HL-60 (cell line): ENCODE measurements around the gene GNRHR.
A peak's percentile ranks its signal among the peaks of the same experiment; 100 is the strongest.

Experiments
- DNase-seq, 2 experiments: peaks; one replicate each; pipeline ENCODE4 v3.0.0-alpha.2; 2010 to 2020; ENCODE audit warnings: low read depth in 1 of 2, low spot score in 1 of 2
- H3K27ac ChIP-seq: fragments of 250-450 bp; sonication (Bioruptor Pico); replicated peaks from 2 replicates; pipeline ENCODE4 v1.5.1; 2020; ENCODE audit warnings: mild to moderate bottlenecking, moderate library complexity
- H3K27me3 ChIP-seq: fragments of 250-450 bp; sonication (Bioruptor Pico); 2 replicates; pipeline ENCODE4 v1.5.1; 2021; ENCODE audit warnings: mild to moderate bottlenecking, moderate library complexity; ENCODE audit not compliant: insufficient read depth, poor library complexity, severe bottlenecking
- H3K4me3 ChIP-seq: replicated peaks from 2 replicates; pipeline ENCODE4 v1.5.1; 2011; ENCODE audit warnings: mild to moderate bottlenecking, control low read depth, low read length; ENCODE audit not compliant: insufficient read depth
- GABPA ChIP-seq: IDR thresholded peaks from 2 replicates; pipeline ENCODE4 v1.6.1; 2012; ENCODE audit warnings: low read depth
- POLR2AphosphoS5 ChIP-seq: IDR thresholded peaks from 2 replicates; pipeline ENCODE4 v1.6.1; 2012; ENCODE audit warnings: low read depth
- SPI1 ChIP-seq: IDR thresholded peaks from 2 replicates; pipeline ENCODE4 v1.6.1; 2012; ENCODE audit warnings: low read depth, mild to moderate bottlenecking, borderline replicate concordance
- TF ChIP-seq, protein P1 (sequence below): IDR thresholded peaks from one replicate; pipeline ENCODE4 v1.5.1; 2011; ENCODE audit warnings: low read length, control low read depth, inconsistent platforms; ENCODE audit not compliant: insufficient read depth
- TF ChIP-seq, protein P2 (sequence below): IDR thresholded peaks from 2 replicates; pipeline ENCODE4 v1.6.1; 2012; ENCODE audit warnings: low read depth; ENCODE audit not compliant: insufficient replicate concordance

GNRHR gene

DNA sequence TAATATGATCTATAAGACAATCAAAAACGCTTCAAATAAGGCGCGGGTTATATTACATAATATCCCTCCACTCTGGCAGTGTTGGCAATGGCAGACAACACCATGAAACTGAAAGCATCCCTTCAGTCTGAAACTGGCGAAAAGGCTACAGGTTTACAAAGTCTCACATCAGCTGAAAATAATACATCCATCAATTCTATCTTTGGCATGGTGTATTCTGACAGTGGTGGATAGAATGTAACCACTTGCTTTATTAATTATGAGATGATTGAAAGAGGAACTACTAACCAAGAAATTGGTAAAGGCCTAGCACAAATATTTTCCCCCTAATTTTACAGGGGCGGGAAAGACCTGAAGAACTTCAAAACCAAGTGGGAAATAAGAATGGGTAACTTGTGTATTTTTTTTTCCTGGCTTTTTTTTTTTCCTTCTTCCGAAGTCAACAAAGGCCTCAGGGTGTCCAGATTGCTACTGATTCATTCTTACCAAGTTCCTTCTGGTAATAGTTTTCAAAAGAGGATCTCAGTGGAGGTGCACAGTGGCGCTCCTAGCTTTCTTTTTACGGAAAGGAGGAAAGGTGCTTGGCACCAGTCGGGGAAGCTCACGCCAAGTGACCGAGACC is 54.0 kb downstream of the GNRHR start:
- TF ChIP-seq, protein P1, sequence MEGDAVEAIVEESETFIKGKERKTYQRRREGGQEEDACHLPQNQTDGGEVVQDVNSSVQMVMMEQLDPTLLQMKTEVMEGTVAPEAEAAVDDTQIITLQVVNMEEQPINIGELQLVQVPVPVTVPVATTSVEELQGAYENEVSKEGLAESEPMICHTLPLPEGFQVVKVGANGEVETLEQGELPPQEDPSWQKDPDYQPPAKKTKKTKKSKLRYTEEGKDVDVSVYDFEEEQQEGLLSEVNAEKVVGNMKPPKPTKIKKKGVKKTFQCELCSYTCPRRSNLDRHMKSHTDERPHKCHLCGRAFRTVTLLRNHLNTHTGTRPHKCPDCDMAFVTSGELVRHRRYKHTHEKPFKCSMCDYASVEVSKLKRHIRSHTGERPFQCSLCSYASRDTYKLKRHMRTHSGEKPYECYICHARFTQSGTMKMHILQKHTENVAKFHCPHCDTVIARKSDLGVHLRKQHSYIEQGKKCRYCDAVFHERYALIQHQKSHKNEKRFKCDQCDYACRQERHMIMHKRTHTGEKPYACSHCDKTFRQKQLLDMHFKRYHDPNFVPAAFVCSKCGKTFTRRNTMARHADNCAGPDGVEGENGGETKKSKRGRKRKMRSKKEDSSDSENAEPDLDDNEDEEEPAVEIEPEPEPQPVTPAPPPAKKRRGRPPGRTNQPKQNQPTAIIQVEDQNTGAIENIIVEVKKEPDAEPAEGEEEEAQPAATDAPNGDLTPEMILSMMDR: no peak
- TF ChIP-seq, protein P2, sequence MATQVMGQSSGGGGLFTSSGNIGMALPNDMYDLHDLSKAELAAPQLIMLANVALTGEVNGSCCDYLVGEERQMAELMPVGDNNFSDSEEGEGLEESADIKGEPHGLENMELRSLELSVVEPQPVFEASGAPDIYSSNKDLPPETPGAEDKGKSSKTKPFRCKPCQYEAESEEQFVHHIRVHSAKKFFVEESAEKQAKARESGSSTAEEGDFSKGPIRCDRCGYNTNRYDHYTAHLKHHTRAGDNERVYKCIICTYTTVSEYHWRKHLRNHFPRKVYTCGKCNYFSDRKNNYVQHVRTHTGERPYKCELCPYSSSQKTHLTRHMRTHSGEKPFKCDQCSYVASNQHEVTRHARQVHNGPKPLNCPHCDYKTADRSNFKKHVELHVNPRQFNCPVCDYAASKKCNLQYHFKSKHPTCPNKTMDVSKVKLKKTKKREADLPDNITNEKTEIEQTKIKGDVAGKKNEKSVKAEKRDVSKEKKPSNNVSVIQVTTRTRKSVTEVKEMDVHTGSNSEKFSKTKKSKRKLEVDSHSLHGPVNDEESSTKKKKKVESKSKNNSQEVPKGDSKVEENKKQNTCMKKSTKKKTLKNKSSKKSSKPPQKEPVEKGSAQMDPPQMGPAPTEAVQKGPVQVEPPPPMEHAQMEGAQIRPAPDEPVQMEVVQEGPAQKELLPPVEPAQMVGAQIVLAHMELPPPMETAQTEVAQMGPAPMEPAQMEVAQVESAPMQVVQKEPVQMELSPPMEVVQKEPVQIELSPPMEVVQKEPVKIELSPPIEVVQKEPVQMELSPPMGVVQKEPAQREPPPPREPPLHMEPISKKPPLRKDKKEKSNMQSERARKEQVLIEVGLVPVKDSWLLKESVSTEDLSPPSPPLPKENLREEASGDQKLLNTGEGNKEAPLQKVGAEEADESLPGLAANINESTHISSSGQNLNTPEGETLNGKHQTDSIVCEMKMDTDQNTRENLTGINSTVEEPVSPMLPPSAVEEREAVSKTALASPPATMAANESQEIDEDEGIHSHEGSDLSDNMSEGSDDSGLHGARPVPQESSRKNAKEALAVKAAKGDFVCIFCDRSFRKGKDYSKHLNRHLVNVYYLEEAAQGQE: no peak
- no peak for TF ChIP-seq SPI1
- no peak for TF ChIP-seq GABPA
- TF ChIP-seq POLR2AphosphoS5: no peak
- Histone ChIP-seq H3K27ac (peak overlapping the region; percentile 91), H3K4me3 (peak overlapping the region; percentile 94), H3K27me3 (no peaks in the 10 kb centered on the region)
- DNase-seq: peak in 1 of 2 experiments; percentile 19

DNA sequence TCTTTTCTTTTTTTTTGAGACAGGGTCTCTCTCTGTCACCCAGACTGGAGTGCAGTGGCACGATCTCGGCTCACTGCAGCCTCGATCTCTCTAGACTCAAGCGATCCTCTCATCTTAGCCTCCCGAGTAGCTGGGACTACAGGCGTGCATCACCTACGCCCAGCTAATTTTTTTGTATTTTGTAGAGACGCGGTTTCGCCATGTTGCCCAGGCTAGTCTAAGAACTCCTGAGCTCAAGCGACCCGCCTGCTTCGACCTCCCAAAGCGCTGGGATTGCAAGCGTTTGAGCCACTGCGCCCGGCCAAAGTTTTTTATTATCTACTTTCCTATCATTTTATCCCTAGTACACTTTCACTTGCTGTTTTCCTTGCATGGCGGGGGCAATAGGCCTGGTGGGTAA is 54.6 kb downstream of the GNRHR start:
- peak in 1 of 2 experiments; percentile 28 for DNase-seq
- H3K27ac ChIP-seq: peak overlapping the region; percentile 91

GRCh38 chr4:67697860-67698687 is 56.1 kb downstream of the GNRHR start:
- H3K27me3 ChIP-seq: no peaks in the 10 kb centered on the region

More for the DNA sequence above, 54.6 kb downstream of the GNRHR start:
- H3K27me3 ChIP-seq: no peaks in the 10 kb centered on the region
- TF ChIP-seq, protein P1: no peak
- TF ChIP-seq SPI1 (no peak), GABPA (no peak), POLR2AphosphoS5 (no peak)
- TF ChIP-seq, protein P2: no peak
- peak overlapping the region; percentile 94 for H3K4me3 ChIP-seq

More at GRCh38 chr4:67697860-67698687, 56.1 kb downstream of the GNRHR start:
- Histone ChIP-seq H3K27ac (no peak overlapping the region), H3K4me3 (no peak overlapping the region)
- TF ChIP-seq, protein P2: no peak
- TF ChIP-seq POLR2AphosphoS5 (no peak), SPI1 (no peak), GABPA (no peak)
- TF ChIP-seq, protein P1: no peak
- no peak for DNase-seq
